Measurements from ENCODE around the gene ZNF143. TPM values are rescaled to one million over a fixed set of nuclear protein-coding genes. Genes with fewer than 3 reads are reported as not detected.
"Not testable (repeated sequence)": the region's sequence is repeated elsewhere in the genome, so short reads cannot be mapped to it uniquely, and the experiment has no call there.

Gene ZNF143
- total RNA-seq, 1 donor from 2014 or later: 16.6 TPM

- Mint-ChIP-seq H3K27me3 (ENCODE audit: low read depth) (no peaks in the 10 kb centered on the region), H3K4me1 (ENCODE audit: low read depth) (peaks cover 65% of the 10 kb centered on the region), H3K9me3 (ENCODE audit: low read depth) (no peaks in the 10 kb centered on the region), H3K36me3 (ENCODE audit: low read depth) (no peaks in the 10 kb centered on the region), H3K4me3 (ENCODE audit: unreplicated experiment) (no peak overlapping the region), H3K27ac (ENCODE audit: unreplicated experiment) (no peak overlapping the region)
- TF ChIP-seq, protein P1, sequence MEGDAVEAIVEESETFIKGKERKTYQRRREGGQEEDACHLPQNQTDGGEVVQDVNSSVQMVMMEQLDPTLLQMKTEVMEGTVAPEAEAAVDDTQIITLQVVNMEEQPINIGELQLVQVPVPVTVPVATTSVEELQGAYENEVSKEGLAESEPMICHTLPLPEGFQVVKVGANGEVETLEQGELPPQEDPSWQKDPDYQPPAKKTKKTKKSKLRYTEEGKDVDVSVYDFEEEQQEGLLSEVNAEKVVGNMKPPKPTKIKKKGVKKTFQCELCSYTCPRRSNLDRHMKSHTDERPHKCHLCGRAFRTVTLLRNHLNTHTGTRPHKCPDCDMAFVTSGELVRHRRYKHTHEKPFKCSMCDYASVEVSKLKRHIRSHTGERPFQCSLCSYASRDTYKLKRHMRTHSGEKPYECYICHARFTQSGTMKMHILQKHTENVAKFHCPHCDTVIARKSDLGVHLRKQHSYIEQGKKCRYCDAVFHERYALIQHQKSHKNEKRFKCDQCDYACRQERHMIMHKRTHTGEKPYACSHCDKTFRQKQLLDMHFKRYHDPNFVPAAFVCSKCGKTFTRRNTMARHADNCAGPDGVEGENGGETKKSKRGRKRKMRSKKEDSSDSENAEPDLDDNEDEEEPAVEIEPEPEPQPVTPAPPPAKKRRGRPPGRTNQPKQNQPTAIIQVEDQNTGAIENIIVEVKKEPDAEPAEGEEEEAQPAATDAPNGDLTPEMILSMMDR (IDR thresholded peaks at IDR 0.05): no peak
- DNase-seq (ENCODE audit: low spot score): no peak
Measured at GRCh38 chr11:9530901-9531625, 70.3 kb downstream of the ZNF143 start.

GRCh38 chr11:9533058-9533457, 72.2 kb downstream of the ZNF143 start:
- H3K27ac Mint-ChIP-seq (ENCODE audit: unreplicated experiment): peak overlapping the region; percentile 45
- no peak overlapping the region for H3K4me3 Mint-ChIP-seq (ENCODE audit: unreplicated experiment)
- no peak for DNase-seq (ENCODE audit: low spot score)
- no peaks in the 10 kb centered on the region for H3K27me3 Mint-ChIP-seq (ENCODE audit: low read depth)
- no peaks in the 10 kb centered on the region for H3K9me3 Mint-ChIP-seq (ENCODE audit: low read depth)
- TF ChIP-seq, protein P1 (IDR thresholded peaks at IDR 0.05): no peak
- peaks cover 48% of the 10 kb centered on the region for H3K4me1 Mint-ChIP-seq (ENCODE audit: low read depth)
- H3K36me3 Mint-ChIP-seq (ENCODE audit: low read depth): no peaks in the 10 kb centered on the region

DNA sequence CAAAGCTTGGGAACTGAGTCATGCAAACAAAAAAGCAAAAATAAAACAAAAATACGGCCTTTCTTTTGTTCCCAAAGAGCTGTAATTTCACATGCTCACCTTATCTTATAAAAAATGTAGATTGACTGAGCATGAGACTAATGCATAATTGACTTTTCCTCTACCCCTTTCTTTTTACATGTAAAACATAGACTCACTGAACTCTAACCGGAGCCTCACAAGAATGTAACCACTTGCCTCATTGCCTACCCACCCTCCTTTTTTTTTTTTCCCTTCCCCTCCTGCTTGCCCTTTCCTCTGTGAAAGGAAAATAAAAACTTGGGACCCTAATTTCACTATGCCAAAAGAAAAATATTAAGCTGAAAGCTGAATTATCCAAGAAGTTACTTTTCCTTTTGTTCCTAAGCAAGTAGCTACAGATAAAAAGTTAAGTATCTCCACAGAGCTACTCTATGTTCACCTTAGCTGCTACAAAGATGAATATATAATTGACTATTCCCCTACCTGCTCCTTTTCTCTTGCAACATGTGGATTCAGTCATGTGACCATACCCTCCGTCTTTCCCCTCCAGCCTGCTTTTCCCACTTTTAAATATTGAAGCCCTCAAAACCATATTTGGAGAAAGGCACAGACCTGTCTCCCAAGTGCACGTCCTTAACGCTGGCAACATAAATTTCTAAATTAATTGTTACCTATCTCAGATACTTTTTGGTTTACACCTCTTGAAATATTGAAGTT, 73.1 kb downstream of the ZNF143 start:
- H3K9me3 Mint-ChIP-seq (ENCODE audit: low read depth): no peaks in the 10 kb centered on the region
- peak overlapping the region; percentile 18 for H3K27ac Mint-ChIP-seq (ENCODE audit: unreplicated experiment)
- no peaks in the 10 kb centered on the region for H3K27me3 Mint-ChIP-seq (ENCODE audit: low read depth)
- H3K36me3 Mint-ChIP-seq (ENCODE audit: low read depth): no peaks in the 10 kb centered on the region
- peaks cover 39% of the 10 kb centered on the region for H3K4me1 Mint-ChIP-seq (ENCODE audit: low read depth)
- DNase-seq (ENCODE audit: low spot score): no peak
- H3K4me3 Mint-ChIP-seq (ENCODE audit: unreplicated experiment): no peak overlapping the region
- TF ChIP-seq, protein P1 (IDR thresholded peaks at IDR 0.05): no peak

- DNase-seq (ENCODE audit: low spot score): no peak
- Mint-ChIP-seq H3K9me3 (ENCODE audit: low read depth) (no peaks in the 10 kb centered on the region), H3K4me1 (ENCODE audit: low read depth) (peaks cover 25% of the 10 kb centered on the region), H3K27me3 (ENCODE audit: low read depth) (no peaks in the 10 kb centered on the region), H3K4me3 (ENCODE audit: unreplicated experiment) (no peak overlapping the region), H3K27ac (ENCODE audit: unreplicated experiment) (no peak overlapping the region), H3K36me3 (ENCODE audit: low read depth) (no peaks in the 10 kb centered on the region)
- TF ChIP-seq, protein P1 (IDR thresholded peaks at IDR 0.05): peak; percentile 85
Measured at GRCh38 chr11:9535189-9535781, 74.5 kb downstream of the ZNF143 start.

GRCh38 chr11:9538548-9538947, 77.7 kb downstream of the ZNF143 start:
- H3K9me3 Mint-ChIP-seq (ENCODE audit: low read depth): no peaks in the 10 kb centered on the region
- no peaks in the 10 kb centered on the region for H3K27me3 Mint-ChIP-seq (ENCODE audit: low read depth)
- TF ChIP-seq, protein P1 (IDR thresholded peaks at IDR 0.05): no peak
- H3K4me1 Mint-ChIP-seq (ENCODE audit: low read depth): peaks cover 17% of the 10 kb centered on the region
- H3K36me3 Mint-ChIP-seq (ENCODE audit: low read depth): no peaks in the 10 kb centered on the region
- no peak for DNase-seq (ENCODE audit: low spot score)
- no peak overlapping the region for H3K4me3 Mint-ChIP-seq (ENCODE audit: unreplicated experiment)
- no peak overlapping the region for H3K27ac Mint-ChIP-seq (ENCODE audit: unreplicated experiment)

GRCh38 chr11:9549216-9549615, 88.4 kb downstream of the ZNF143 start:
- peaks cover 11% of the 10 kb centered on the region for H3K36me3 Mint-ChIP-seq (ENCODE audit: low read depth)
- not testable (repeated sequence) for H3K4me1 Mint-ChIP-seq (ENCODE audit: low read depth); DNase-seq (ENCODE audit: low spot score); H3K27ac Mint-ChIP-seq (ENCODE audit: unreplicated experiment); H3K27me3 Mint-ChIP-seq (ENCODE audit: low read depth); H3K9me3 Mint-ChIP-seq (ENCODE audit: low read depth); H3K4me3 Mint-ChIP-seq (ENCODE audit: unreplicated experiment)

Measured in chondrocyte (in vitro differentiated cells).